Caco-2 (cell line): ENCODE measurements around the gene HEATR5A. TPM values are rescaled to one million over a fixed set of nuclear protein-coding genes. Genes with fewer than 3 reads are reported as not detected.

ENCODE experiments used
- BruUV-seq: library from RNA; stranded (reverse); fragments of 400-500 nt; replicated peaks from 2 replicates; lab custom pipeline; 2021; lab: Mats Ljungman, UMichigan
- CTCF ChIA-PET: fragments of 300-600 bp; sonication (Branson Sonifier 250); formaldehyde crosslinking; loops from one replicate; lab custom pipeline; 2022; ENCODE audit warnings: antibody characterized with exemption; lab: Charles Lee
- POLR2A ChIA-PET: fragments of 300-600 bp; sonication (Branson Sonifier 250); formaldehyde crosslinking; loops from one replicate; lab custom pipeline; 2022; ENCODE audit warnings: antibody characterized with exemption; lab: Charles Lee
- DNase-seq, 2 experiments: peaks; one replicate each; pipeline versions ENCODE4 v3.0.0 to v3.0.0-alpha.2; 2020 to 2022
- H3K27me3 ChIP-seq: replicated peaks from 2 replicates; pipeline ENCODE4 v1.6.0; 2011; ENCODE audit warnings: low read length; ENCODE audit not compliant: control insufficient read depth, insufficient read depth
- H3K36me3 ChIP-seq: 2 replicates; pipeline ENCODE4 v1.5.1; 2011; ENCODE audit warnings: low read length; ENCODE audit not compliant: control insufficient read depth, insufficient read depth
- H3K4me1 ChIP-seq: fragments of 250-450 bp; sonication (Bioruptor Pico); 2 replicates; pipeline ENCODE4 v1.5.1; 2020; ENCODE audit warnings: mild to moderate bottlenecking
- H3K4me3 ChIP-seq: 2 replicates; pipeline ENCODE4 v1.5.1; 2011; ENCODE audit warnings: low read depth, mild to moderate bottlenecking, control low read depth, low read length
- H3K9me3 ChIP-seq: fragments of 250-450 bp; sonication (Bioruptor Pico); 2 replicates; pipeline ENCODE4 v1.5.1; 2020; ENCODE audit warnings: mild to moderate bottlenecking, moderate library complexity
- H3K27ac Mint-ChIP-seq: one replicate; pipeline ENCODE4 v1.8.0; 2022; ENCODE audit warnings: mixed read lengths; ENCODE audit not compliant: unreplicated experiment
- H3K27me3 Mint-ChIP-seq: one replicate; pipeline ENCODE4 v1.8.0; 2022; ENCODE audit warnings: mixed read lengths; ENCODE audit not compliant: insufficient read depth, unreplicated experiment
- H3K36me3 Mint-ChIP-seq: one replicate; pipeline ENCODE4 v1.8.0; 2022; ENCODE audit warnings: mild to moderate bottlenecking, mixed read lengths; ENCODE audit not compliant: insufficient read depth, unreplicated experiment
- H3K4me1 Mint-ChIP-seq: one replicate; pipeline ENCODE4 v1.8.0; 2022; ENCODE audit warnings: low read depth, mixed read lengths; ENCODE audit not compliant: unreplicated experiment
- H3K4me3 Mint-ChIP-seq: one replicate; pipeline ENCODE4 v1.8.0; 2022; ENCODE audit warnings: mild to moderate bottlenecking, moderate library complexity, mixed read lengths; ENCODE audit not compliant: unreplicated experiment
- H3K9me3 Mint-ChIP-seq: one replicate; pipeline ENCODE4 v1.8.0; 2022; ENCODE audit warnings: mixed read lengths; ENCODE audit not compliant: unreplicated experiment
- CTCF ChIP-seq, 2 experiments: fragments of 200-600 bp in 1 of 2; IDR thresholded peaks; 1 replicate in 1 of 2; 2 replicates in 1 of 2; pipeline versions ENCODE4 v1.5.1 to v1.8.0; 2011 to 2022; ENCODE audit warnings: antibody characterized with exemption in 1 of 2, control low read depth in 1 of 2, inconsistent platforms in 1 of 2, low read depth in 1 of 2, low read length in 1 of 2, mild to moderate bottlenecking in 1 of 2, moderate library complexity in 1 of 2; ENCODE audit not compliant: insufficient read depth in 1 of 2, severe bottlenecking in 1 of 2, unreplicated experiment in 1 of 2
- intact Hi-C: fragments of 100-400 bp; cut with micrococcal nuclease; formaldehyde crosslinking; loops from one replicate; pipeline ENCODE4 v1.10.0; 2022; ENCODE audit not compliant: unreplicated experiment
- total RNA-seq: library from RNA; stranded (reverse); gene quantifications from 2 replicates; pipeline ENCODE4 v1.2.3, GENCODE V29; 2022

The HEATR5A gene
- total RNA-seq, 1 experiment from 2014 or later = 55.6 TPM

DNA sequence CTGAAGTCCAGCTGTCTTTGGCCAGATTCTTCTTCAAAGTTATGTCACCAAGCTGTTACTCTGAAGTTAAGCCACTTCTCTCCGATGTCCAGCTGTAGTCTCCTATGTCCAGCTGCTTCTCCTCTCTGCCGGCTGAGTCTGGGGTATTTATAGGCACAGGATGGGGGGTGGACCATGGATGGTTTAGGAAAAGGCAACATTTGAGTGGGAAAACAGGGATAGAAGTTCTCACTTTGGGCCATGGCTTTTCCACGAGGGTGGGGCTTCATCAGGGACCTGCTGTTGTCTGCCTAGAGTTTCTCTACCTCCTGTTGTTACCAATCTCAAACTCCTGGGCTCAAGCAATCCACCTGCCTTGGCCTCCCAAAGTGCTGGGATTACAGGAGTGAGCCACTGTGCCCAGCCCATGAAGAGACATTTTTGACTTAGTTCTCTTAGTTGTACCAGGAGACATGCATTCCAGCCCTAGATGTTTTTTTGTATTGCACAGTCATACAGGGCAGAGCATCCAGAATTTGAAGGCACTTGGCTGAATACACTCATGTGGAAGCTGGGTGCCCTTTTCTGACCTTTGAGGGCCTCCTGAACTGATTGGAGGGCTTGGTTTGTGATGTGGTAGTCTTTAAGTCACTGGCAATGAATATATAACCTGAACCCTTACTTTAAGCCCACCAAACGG lies 132.9 kb downstream of the HEATR5A start:
- H3K4me3 Mint-ChIP-seq = no peak overlapping the region

GRCh38 chr14:31286456-31287293 lies 133.7 kb downstream of the HEATR5A start:
- CTCF ChIA-PET = interaction anchor here (0.6 kb wide), 1 partner anchor 11 kb away, joined by 3 read pairs; no protein-coding TSS in a partner anchor
- Mint-ChIP-seq H3K27me3 (no peaks in the 10 kb centered on the region), H3K36me3 (peaks cover 4% of the 10 kb centered on the region), H3K27ac (no peak overlapping the region), H3K4me3 (no peak overlapping the region), H3K9me3 (peaks cover 3% of the 10 kb centered on the region), H3K4me1 (peaks cover 1% of the 10 kb centered on the region)
- intact Hi-C loops = no loop called here
- Histone ChIP-seq H3K27me3 (no peaks in the 10 kb centered on the region), H3K4me3 (no peak overlapping the region), H3K9me3 (no peaks in the 10 kb centered on the region), H3K4me1 (no peaks in the 10 kb centered on the region), H3K36me3 (no peaks in the 10 kb centered on the region)
- no TSS peak for BruUV-seq
- TF ChIP-seq CTCF (IDR thresholded peaks at IDR 0.05; ENCODE audit: insufficient read depth in 1 of 2, low read depth in 1 of 2, low read length in 1 of 2, severe bottlenecking in 1 of 2, unreplicated experiment in 1 of 2) = peak; percentile 25 to 70
- POLR2A ChIA-PET = no interaction called here
- DNase-seq = peak; percentile 45 to 46

More for the DNA sequence above, 132.9 kb downstream of the HEATR5A start:
- TF ChIP-seq CTCF (IDR thresholded peaks at IDR 0.05; ENCODE audit: insufficient read depth in 1 of 2, low read depth in 1 of 2, low read length in 1 of 2, severe bottlenecking in 1 of 2, unreplicated experiment in 1 of 2) = no peak
- intact Hi-C loops = no loop called here
- Mint-ChIP-seq H3K27ac (no peak overlapping the region), H3K36me3 (peaks cover 4% of the 10 kb centered on the region), H3K27me3 (no peaks in the 10 kb centered on the region), H3K4me1 (no peaks in the 10 kb centered on the region), H3K9me3 (no peaks in the 10 kb centered on the region)
- Histone ChIP-seq H3K27me3 (no peaks in the 10 kb centered on the region), H3K36me3 (no peaks in the 10 kb centered on the region), H3K4me1 (no peaks in the 10 kb centered on the region), H3K9me3 (no peaks in the 10 kb centered on the region), H3K4me3 (no peak overlapping the region)
- DNase-seq = no peak
- no TSS peak for BruUV-seq
- CTCF ChIA-PET = interaction anchor here (0.6 kb wide), 1 partner anchor 12 kb away, joined by 3 read pairs; no protein-coding TSS in a partner anchor
- POLR2A ChIA-PET = no interaction called here

DNA sequence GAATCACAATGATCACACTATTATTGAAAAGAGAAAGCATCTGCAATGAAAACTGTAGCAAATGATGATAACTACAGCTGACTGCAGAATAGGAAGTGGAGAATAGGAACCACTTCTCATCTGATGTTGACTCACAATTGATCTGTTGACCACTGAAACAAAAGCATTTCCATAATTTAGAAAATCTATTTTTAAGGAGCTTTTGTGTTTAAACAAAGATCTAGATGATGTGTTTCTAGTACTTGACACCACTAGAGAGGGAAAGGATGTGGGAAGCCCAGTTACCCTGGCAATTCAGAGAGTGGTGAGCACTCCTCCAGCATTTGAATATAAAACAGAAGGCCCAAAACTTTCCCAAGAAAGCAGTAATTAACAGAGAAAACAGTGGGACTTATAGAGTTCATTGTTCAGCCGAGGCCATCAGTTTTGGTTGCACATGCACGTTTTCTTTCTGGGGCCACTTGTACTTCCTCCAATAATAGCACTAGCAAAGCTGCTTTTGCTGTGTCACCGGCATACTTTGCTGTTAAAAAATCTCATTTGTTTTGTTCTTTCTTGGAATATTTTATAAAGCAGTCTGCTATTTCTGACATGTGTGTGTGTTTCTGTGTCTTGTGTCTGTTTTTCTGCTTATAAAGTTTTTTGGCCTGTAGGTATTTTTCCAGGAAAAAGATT lies 136.6 kb downstream of the HEATR5A start:
- peaks cover 15% of the 10 kb centered on the region for H3K36me3 Mint-ChIP-seq

More for the DNA sequence above, 136.6 kb downstream of the HEATR5A start:
- Mint-ChIP-seq H3K9me3 (peaks cover 10% of the 10 kb centered on the region), H3K4me1 (peaks cover 22% of the 10 kb centered on the region), H3K4me3 (no peak overlapping the region), H3K27ac (no peak overlapping the region), H3K27me3 (no peaks in the 10 kb centered on the region)
- no TSS peak for BruUV-seq
- no peaks in the 10 kb centered on the region for H3K27me3 ChIP-seq
- peaks cover 7% of the 10 kb centered on the region for H3K9me3 ChIP-seq
- POLR2A ChIA-PET = no interaction called here
- CTCF ChIA-PET = no interaction called here
- no peaks in the 10 kb centered on the region for H3K36me3 ChIP-seq
- intact Hi-C loops = loop anchor here (5.0 kb wide), 2 partner anchors 76 to 121 kb away; partner anchors contain the start of gene HECTD1
- no peak for TF ChIP-seq CTCF (IDR thresholded peaks at IDR 0.05; ENCODE audit: insufficient read depth in 1 of 2, low read depth in 1 of 2, low read length in 1 of 2, severe bottlenecking in 1 of 2, unreplicated experiment in 1 of 2)
- peaks cover 25% of the 10 kb centered on the region for H3K4me1 ChIP-seq
- H3K4me3 ChIP-seq = no peak overlapping the region
- no peak for DNase-seq
